ENCODE measurements around the gene CYP39A1. TPM values are rescaled to one million over a fixed set of nuclear protein-coding genes. Genes with fewer than 3 reads are reported as not detected.

The CYP39A1 gene
- total RNA-seq, 2 experiments from 2014 or later, result not detected

DNA sequence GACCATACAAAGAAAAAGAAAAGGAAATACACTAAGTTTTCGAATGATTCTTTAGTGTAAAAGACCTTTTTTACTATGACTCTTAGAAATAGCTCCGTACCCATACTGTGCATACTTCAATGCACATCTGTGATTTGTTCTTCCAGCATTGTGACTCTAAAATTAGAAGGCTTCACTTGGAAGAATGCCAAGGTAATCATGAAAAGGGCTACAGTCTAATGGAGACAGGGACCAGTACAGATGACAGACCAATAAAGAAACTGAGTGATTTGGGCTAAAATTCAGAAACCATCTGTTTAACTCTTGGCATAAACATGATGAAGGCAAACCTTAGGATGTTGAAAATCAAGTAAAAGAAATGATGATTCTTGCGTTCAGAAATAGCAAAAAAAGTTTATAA lies 46.3 kb downstream of the CYP39A1 start:
- Mint-ChIP-seq H3K27ac (no peak overlapping the region), H3K9me3 (no peaks in the 10 kb centered on the region), H3K36me3 (ENCODE audit: low read depth) (no peaks in the 10 kb centered on the region), H3K4me1 (ENCODE audit: low read depth) (no peaks in the 10 kb centered on the region), H3K27me3 (peaks cover 30% of the 10 kb centered on the region), H3K4me3 (no peak overlapping the region)
- no peak for DNase-seq
- peaks cover 4 to 6% of the 10 kb centered on the region in 2 experiments for H3K27me3 ChIP-seq (ENCODE audit: control insufficient read depth in 1 of 2, insufficient read depth in 2 of 2, low read length in 2 of 2)
- H3K4me1 ChIP-seq (ENCODE audit: insufficient read depth, low read length), result no peaks in the 10 kb centered on the region
- ATAC-seq (ENCODE audit: poor library complexity), result no peak
- ChIA-PET CTCF (no interaction called here), POLR2A (no interaction called here)
- no peak overlapping the region for H3K4me3 ChIP-seq (ENCODE audit: low read length)
- H3K36me3 ChIP-seq (ENCODE audit: insufficient read depth, low read length), result no peaks in the 10 kb centered on the region
- intact Hi-C loops (cut with DNase I, micrococcal nuclease), result no loop called here
- TF ChIP-seq, protein P1, sequence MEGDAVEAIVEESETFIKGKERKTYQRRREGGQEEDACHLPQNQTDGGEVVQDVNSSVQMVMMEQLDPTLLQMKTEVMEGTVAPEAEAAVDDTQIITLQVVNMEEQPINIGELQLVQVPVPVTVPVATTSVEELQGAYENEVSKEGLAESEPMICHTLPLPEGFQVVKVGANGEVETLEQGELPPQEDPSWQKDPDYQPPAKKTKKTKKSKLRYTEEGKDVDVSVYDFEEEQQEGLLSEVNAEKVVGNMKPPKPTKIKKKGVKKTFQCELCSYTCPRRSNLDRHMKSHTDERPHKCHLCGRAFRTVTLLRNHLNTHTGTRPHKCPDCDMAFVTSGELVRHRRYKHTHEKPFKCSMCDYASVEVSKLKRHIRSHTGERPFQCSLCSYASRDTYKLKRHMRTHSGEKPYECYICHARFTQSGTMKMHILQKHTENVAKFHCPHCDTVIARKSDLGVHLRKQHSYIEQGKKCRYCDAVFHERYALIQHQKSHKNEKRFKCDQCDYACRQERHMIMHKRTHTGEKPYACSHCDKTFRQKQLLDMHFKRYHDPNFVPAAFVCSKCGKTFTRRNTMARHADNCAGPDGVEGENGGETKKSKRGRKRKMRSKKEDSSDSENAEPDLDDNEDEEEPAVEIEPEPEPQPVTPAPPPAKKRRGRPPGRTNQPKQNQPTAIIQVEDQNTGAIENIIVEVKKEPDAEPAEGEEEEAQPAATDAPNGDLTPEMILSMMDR (IDR thresholded peaks at IDR 0.05), result no peak
- no peak overlapping the region for H3K27ac ChIP-seq (ENCODE audit: low read depth in 1 of 2, low read length in 2 of 2)
- H3K9me3 ChIP-seq (ENCODE audit: control insufficient read depth in 1 of 2, insufficient read depth in 1 of 2, low read length in 2 of 2), result peaks cover 0 to 3% of the 10 kb centered on the region in 2 experiments

DNA sequence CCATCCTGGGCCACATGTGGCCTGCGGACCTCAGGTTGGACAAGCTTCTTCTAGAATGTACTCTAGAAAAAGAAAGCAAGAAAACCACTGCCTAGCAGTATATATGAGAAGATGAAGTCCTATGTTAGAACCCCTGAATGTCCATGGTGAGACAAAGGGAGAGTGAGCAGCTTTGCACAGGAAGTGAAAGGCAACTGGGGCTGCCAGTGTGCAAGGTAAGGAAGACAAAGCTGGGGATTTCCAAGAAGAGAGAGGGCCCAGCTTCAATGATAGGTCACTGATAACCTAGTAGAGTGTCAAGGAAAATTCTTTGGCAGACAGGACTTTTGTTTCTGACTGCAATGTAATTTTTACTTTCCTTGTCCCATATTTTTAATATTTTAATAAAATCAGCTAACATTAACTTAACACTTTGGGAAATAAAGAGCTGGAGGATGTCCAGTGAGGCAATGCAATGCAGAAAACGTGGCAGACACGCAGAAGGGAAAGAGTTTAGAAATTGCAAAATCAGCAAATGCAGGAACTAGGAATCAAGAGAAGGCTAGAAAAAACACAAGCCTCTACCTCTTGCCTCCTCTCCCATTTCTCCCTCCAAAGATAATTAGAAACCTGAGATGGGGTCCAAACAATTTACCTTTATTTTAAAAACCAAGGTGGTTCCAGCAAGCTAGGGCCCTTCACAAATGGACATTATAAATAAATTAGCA lies 47.4 kb downstream of the CYP39A1 start:
- no peak overlapping the region for H3K4me3 Mint-ChIP-seq
- Histone ChIP-seq H3K36me3 (ENCODE audit: insufficient read depth, low read length) (no peaks in the 10 kb centered on the region), H3K9me3 (ENCODE audit: control insufficient read depth in 1 of 2, insufficient read depth in 1 of 2, low read length in 2 of 2) (peaks cover 0 to 3% of the 10 kb centered on the region in 2 experiments), H3K27me3 (ENCODE audit: control insufficient read depth in 1 of 2, insufficient read depth in 2 of 2, low read length in 2 of 2) (peaks cover 0 to 6% of the 10 kb centered on the region in 2 experiments), H3K4me1 (ENCODE audit: insufficient read depth, low read length) (no peaks in the 10 kb centered on the region), H3K4me3 (ENCODE audit: low read length) (no peak overlapping the region), H3K27ac (ENCODE audit: low read depth in 1 of 2, low read length in 2 of 2) (no peak overlapping the region)
- H3K4me1 Mint-ChIP-seq (ENCODE audit: low read depth), result no peaks in the 10 kb centered on the region
- TF ChIP-seq, protein P1 (IDR thresholded peaks at IDR 0.05), result no peak
- CTCF ChIA-PET, result interaction anchor here (1.4 kb wide), 1 partner anchor 13 kb away, joined by 4 read pairs; no protein-coding TSS in a partner anchor
- ATAC-seq (ENCODE audit: poor library complexity), result no peak
- intact Hi-C loops (cut with DNase I, micrococcal nuclease), result no loop called here
- H3K36me3 Mint-ChIP-seq (ENCODE audit: low read depth), result no peaks in the 10 kb centered on the region
- H3K9me3 Mint-ChIP-seq, result no peaks in the 10 kb centered on the region
- DNase-seq, result no peak
- no peak overlapping the region for H3K27ac Mint-ChIP-seq
- H3K27me3 Mint-ChIP-seq, result peaks cover 34% of the 10 kb centered on the region
- POLR2A ChIA-PET, result no interaction called here

DNA sequence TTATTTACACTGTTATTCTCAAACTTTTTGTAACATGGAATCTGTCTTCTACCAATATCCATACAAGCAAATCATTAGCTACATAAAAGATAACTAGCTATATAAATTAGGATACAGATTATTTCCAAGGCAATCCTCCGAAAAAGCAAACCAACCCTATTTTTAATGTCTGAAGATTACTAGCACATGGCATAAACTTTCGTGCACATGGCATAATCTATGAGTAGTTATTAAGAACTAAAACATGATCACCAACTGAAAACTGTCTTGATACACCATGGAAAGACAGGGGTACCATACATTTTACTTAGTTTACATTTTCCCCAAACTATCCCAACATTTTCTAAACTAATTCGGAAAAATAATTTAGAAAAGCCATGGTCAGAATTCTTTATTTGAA lies 54.4 kb downstream of the CYP39A1 start:
- H3K36me3 ChIP-seq (ENCODE audit: insufficient read depth, low read length), result no peaks in the 10 kb centered on the region
- no peak overlapping the region for H3K27ac ChIP-seq (ENCODE audit: low read depth in 1 of 2, low read length in 2 of 2)
- no peak overlapping the region for H3K27ac Mint-ChIP-seq
- H3K27me3 ChIP-seq (ENCODE audit: control insufficient read depth in 1 of 2, insufficient read depth in 2 of 2, low read length in 2 of 2), result peaks cover 0 to 3% of the 10 kb centered on the region in 2 experiments
- ATAC-seq (ENCODE audit: poor library complexity) (no peak), DNase-seq (no peak)
- H3K4me3 Mint-ChIP-seq, result no peak overlapping the region
- H3K4me1 Mint-ChIP-seq (ENCODE audit: low read depth), result no peaks in the 10 kb centered on the region
- TF ChIP-seq, protein P1 (IDR thresholded peaks at IDR 0.05), result no peak
- peaks cover 0 to 13% of the 10 kb centered on the region in 2 experiments for H3K9me3 ChIP-seq (ENCODE audit: control insufficient read depth in 1 of 2, insufficient read depth in 1 of 2, low read length in 2 of 2)
- POLR2A ChIA-PET, result no interaction called here
- peaks cover 28% of the 10 kb centered on the region for H3K27me3 Mint-ChIP-seq
- CTCF ChIA-PET, result no interaction called here
- intact Hi-C loops (cut with DNase I, micrococcal nuclease), result no loop called here
- no peaks in the 10 kb centered on the region for H3K4me1 ChIP-seq (ENCODE audit: insufficient read depth, low read length)
- H3K9me3 Mint-ChIP-seq, result peaks cover 5% of the 10 kb centered on the region
- no peak overlapping the region for H3K4me3 ChIP-seq (ENCODE audit: low read length)
- H3K36me3 Mint-ChIP-seq (ENCODE audit: low read depth), result no peaks in the 10 kb centered on the region
